Measurements from ENCODE around the gene MGAT4B. TPM values are rescaled to one million over a fixed set of nuclear protein-coding genes. Genes with fewer than 3 reads are reported as not detected.

MGAT4B gene
- total RNA-seq, 2 donors from 2014 or later = 82.7 to 142 TPM

GRCh38 chr5:179819296-179820126 lies 12.8 kb upstream of the MGAT4B start:
- no peaks in the 10 kb centered on the region for H3K9me3 ChIP-seq
- no peaks in the 10 kb centered on the region for H3K27me3 ChIP-seq (replicated peaks; ENCODE audit: insufficient read depth)
- H3K4me3 ChIP-seq = peak overlapping the region; percentile 33 to 98
- peaks cover 11% of the 10 kb centered on the region in 2 donors for H3K36me3 ChIP-seq
- intact Hi-C loops (cut with DNase I) = loop anchor here (2.0 to 5.0 kb wide), 3 partner anchors 13 to 122 kb away; partner anchors contain the start of genes CANX, MGAT4B and MRNIP
- DNase-seq (ENCODE audit: low spot score) = peak; percentile 59
- 20% methylated on average over 26 of the region's 26 CpGs for WGBS
- H3K4me1 ChIP-seq (replicated peaks) = peaks cover 27% of the 10 kb centered on the region
- H3K27ac ChIP-seq = peak overlapping the region; percentile 100
- TF ChIP-seq, protein P1, sequence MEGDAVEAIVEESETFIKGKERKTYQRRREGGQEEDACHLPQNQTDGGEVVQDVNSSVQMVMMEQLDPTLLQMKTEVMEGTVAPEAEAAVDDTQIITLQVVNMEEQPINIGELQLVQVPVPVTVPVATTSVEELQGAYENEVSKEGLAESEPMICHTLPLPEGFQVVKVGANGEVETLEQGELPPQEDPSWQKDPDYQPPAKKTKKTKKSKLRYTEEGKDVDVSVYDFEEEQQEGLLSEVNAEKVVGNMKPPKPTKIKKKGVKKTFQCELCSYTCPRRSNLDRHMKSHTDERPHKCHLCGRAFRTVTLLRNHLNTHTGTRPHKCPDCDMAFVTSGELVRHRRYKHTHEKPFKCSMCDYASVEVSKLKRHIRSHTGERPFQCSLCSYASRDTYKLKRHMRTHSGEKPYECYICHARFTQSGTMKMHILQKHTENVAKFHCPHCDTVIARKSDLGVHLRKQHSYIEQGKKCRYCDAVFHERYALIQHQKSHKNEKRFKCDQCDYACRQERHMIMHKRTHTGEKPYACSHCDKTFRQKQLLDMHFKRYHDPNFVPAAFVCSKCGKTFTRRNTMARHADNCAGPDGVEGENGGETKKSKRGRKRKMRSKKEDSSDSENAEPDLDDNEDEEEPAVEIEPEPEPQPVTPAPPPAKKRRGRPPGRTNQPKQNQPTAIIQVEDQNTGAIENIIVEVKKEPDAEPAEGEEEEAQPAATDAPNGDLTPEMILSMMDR (IDR thresholded peaks at IDR 0.05) = no peak
- TF ChIP-seq POLR2A (IDR thresholded peaks at IDR 0.05) = peak; percentile 18
- TF ChIP-seq POLR2AphosphoS5 (IDR thresholded peaks at IDR 0.05) = no peak

DNA sequence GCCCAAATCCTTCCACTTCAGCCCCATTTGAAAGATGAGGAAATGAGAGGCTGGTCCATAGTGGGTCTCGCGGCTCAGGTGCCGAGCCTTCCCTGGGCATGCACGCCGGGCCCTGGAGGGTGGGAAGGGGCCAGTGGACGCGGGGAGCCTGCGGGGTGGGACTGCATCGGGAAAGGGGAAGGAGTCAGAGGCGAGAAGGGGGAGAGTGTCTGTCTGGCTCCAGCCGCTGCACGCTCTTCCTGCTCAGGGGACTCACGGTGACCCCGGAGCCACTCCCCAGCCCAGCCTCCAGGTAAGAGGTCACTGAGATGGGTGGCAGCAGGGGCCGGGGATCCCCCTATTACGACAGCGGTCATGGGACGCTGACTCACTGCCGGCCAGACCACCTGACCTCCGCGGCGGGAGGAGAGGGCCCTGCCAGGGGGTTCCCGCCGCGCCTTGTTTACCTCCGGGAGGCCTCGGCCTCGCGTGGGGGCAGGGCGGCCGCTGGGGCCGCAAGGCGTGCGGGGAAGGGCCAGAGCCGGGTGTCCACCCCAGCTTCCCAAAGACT lies 12.2 kb upstream of the MGAT4B start:
- Histone ChIP-seq H3K36me3 (peaks cover 4% of the 10 kb centered on the region in 2 donors), H3K27me3 (replicated peaks; ENCODE audit: insufficient read depth) (no peaks in the 10 kb centered on the region), H3K27ac (peak overlapping the region; percentile 100), H3K4me3 (peak overlapping the region; percentile 27 to 33), H3K9me3 (no peaks in the 10 kb centered on the region), H3K4me1 (replicated peaks) (peaks cover 20% of the 10 kb centered on the region)
- TF ChIP-seq, protein P1 (IDR thresholded peaks at IDR 0.05) = no peak
- TF ChIP-seq POLR2AphosphoS5 (IDR thresholded peaks at IDR 0.05) (peak; percentile 99), POLR2A (IDR thresholded peaks at IDR 0.05) (peak; percentile 81)
- WGBS = under 1% methylated on average over 33 of the region's 35 CpGs
- DNase-seq (ENCODE audit: low spot score) = peak; percentile 96
- intact Hi-C loops (cut with DNase I) = no loop called here

GRCh38 chr5:179817890-179818745 lies 11.5 kb upstream of the MGAT4B start:
- no peak for DNase-seq (ENCODE audit: low spot score)
- Histone ChIP-seq H3K4me3 (peak overlapping the region; percentile 27 to 33), H3K36me3 (no peaks in the 10 kb centered on the region), H3K9me3 (no peaks in the 10 kb centered on the region), H3K4me1 (replicated peaks) (peaks cover 16% of the 10 kb centered on the region), H3K27me3 (replicated peaks; ENCODE audit: insufficient read depth) (no peaks in the 10 kb centered on the region), H3K27ac (peak overlapping the region; percentile 100)
- WGBS = 62% methylated on average over 14 of the region's 14 CpGs
- TF ChIP-seq POLR2A (IDR thresholded peaks at IDR 0.05) (no peak), POLR2AphosphoS5 (IDR thresholded peaks at IDR 0.05) (no peak)
- TF ChIP-seq, protein P1 (IDR thresholded peaks at IDR 0.05) = no peak
- intact Hi-C loops (cut with DNase I) = no loop called here

- H3K4me1 ChIP-seq (replicated peaks) = peaks cover 13% of the 10 kb centered on the region
- no peaks in the 10 kb centered on the region for H3K27me3 ChIP-seq (replicated peaks; ENCODE audit: insufficient read depth)
- H3K27ac ChIP-seq = peak overlapping the region; percentile 65 to 70
- TF ChIP-seq POLR2AphosphoS5 (IDR thresholded peaks at IDR 0.05) (no peak), POLR2A (IDR thresholded peaks at IDR 0.05) (no peak)
- TF ChIP-seq, protein P1 (IDR thresholded peaks at IDR 0.05) = no peak
- intact Hi-C loops (cut with DNase I) = no loop called here
- peak overlapping the region; percentile 43 to 48 for H3K4me3 ChIP-seq
- no peak for DNase-seq (ENCODE audit: low spot score)
- 88% methylated on average over 8 of the region's 8 CpGs for WGBS
- no peaks in the 10 kb centered on the region for H3K36me3 ChIP-seq
- no peaks in the 10 kb centered on the region for H3K9me3 ChIP-seq
These were observed 10.8 kb upstream of the MGAT4B start for GRCh38 chr5:179817470-179817840.
